OCI-LY7 (cell line): ENCODE data around the gene TBCEL.

ENCODE experiments used
- CTCF ChIP-seq: fragments of 200-600 bp; sonication (generic); conservative IDR thresholded peaks from 2 replicates; pipeline ENCODE4 v1.5.1; 2014; ENCODE audit warnings: mild to moderate bottlenecking, antibody characterized with exemption, low read length, moderate library complexity, mixed read lengths
- EZH2phosphoT487 ChIP-seq: fragments of 200-600 bp; sonication (generic); IDR thresholded peaks from 2 replicates; pipeline ENCODE4 v1.6.1; 2018; ENCODE audit warnings: low read depth, borderline replicate concordance, mild to moderate bottlenecking, mixed run types, antibody characterized with exemption, low read length, moderate library complexity, mixed read lengths

GRCh38 chr11:121099885-121100284 lies 76.0 kb downstream of the TBCEL start:
- TF ChIP-seq CTCF (no peak), EZH2phosphoT487 (no peak)
